Liver (tissue), 9 donors: ENCODE results near the gene FRMPD4. TPM values are rescaled to one million over a fixed set of nuclear protein-coding genes. Genes with fewer than 3 reads are reported as not detected.

Experiments used
- DNase-seq: peaks from one replicate; pipeline ENCODE4 v3.0.0-alpha.2; 2017; ENCODE audit warnings: low spot score
- H3K27ac ChIP-seq, 2 donors: one replicate each; pipeline ENCODE4 v1.7.0; 2013; ENCODE audit warnings: inconsistent platforms in 2 of 2, low read length in 2 of 2, control low read depth in 1 of 2, low read depth in 1 of 2, mild to moderate bottlenecking in 1 of 2
- H3K27me3 ChIP-seq, 4 donors: one replicate each; pipeline versions ENCODE4 v1.6.1 to v1.7.0; 2013; ENCODE audit warnings: low read length in 3 of 4, inconsistent platforms in 1 of 4, mild to moderate bottlenecking in 1 of 4, moderate library complexity in 1 of 4; ENCODE audit not compliant: control insufficient read depth in 4 of 4, insufficient read depth in 4 of 4
- H3K36me3 ChIP-seq, 4 donors: one replicate each; pipeline versions ENCODE4 v1.6.1 to v1.7.0; 2013; ENCODE audit warnings: low read length in 3 of 4, mild to moderate bottlenecking in 3 of 4, low read depth in 1 of 4, moderate library complexity in 1 of 4; ENCODE audit not compliant: control insufficient read depth in 4 of 4, insufficient read depth in 3 of 4
- H3K4me1 ChIP-seq, 4 donors: one replicate each; pipeline versions ENCODE4 v1.6.1 to v1.7.0; 2013; ENCODE audit warnings: low read length in 3 of 4, mild to moderate bottlenecking in 3 of 4, moderate library complexity in 1 of 4; ENCODE audit not compliant: control insufficient read depth in 4 of 4, insufficient read depth in 4 of 4
- H3K4me3 ChIP-seq, 3 donors: one replicate each; pipeline versions ENCODE4 v1.6.1 to v1.7.0; 2013; ENCODE audit warnings: low read length in 3 of 3, control low read depth in 1 of 3, low read depth in 1 of 3, mild to moderate bottlenecking in 1 of 3
- H3K9ac ChIP-seq, 2 donors: one replicate each; pipeline ENCODE4 v1.7.0; 2013; ENCODE audit warnings: low read length in 2 of 2, mild to moderate bottlenecking in 2 of 2, moderate library complexity in 2 of 2, control low read depth in 1 of 2, low read depth in 1 of 2
- H3K9me3 ChIP-seq, 4 donors: one replicate each; pipeline versions ENCODE4 v1.6.1 to v1.7.0; 2013; ENCODE audit warnings: low read length in 3 of 4; ENCODE audit not compliant: control insufficient read depth in 4 of 4
- ATF3 ChIP-seq: IDR thresholded peaks from 2 replicates; pipeline ENCODE4 v1.6.1; 2016; ENCODE audit warnings: antibody characterized with exemption
- CTCF ChIP-seq: fragments of 150-350 bp; IDR thresholded peaks from 2 replicates; pipeline ENCODE4 v1.5.1; 2017; ENCODE audit warnings: improper control_type of control experiment, low read depth, low read length; ENCODE audit not compliant: missing input control
- EGR1 ChIP-seq, 2 donors: IDR thresholded peaks; 2 replicates each; pipeline ENCODE4 v1.6.1; 2016 to 2018; ENCODE audit warnings: antibody characterized with exemption in 2 of 2, low read depth in 2 of 2
- FOXA1 ChIP-seq: IDR thresholded peaks from 2 replicates; pipeline ENCODE4 v1.6.1; 2016; ENCODE audit warnings: antibody characterized with exemption
- GABPA ChIP-seq, 2 donors: IDR thresholded peaks in 1 of 2; conservative IDR thresholded peaks in 1 of 2; 2 replicates each; pipeline ENCODE4 v1.6.1; 2016; ENCODE audit warnings: antibody characterized with exemption in 2 of 2, mild to moderate bottlenecking in 1 of 2, moderate library complexity in 1 of 2
- HNF4A ChIP-seq, 2 donors: conservative IDR thresholded peaks; 2 replicates each; pipeline ENCODE4 v1.6.1; 2016; ENCODE audit warnings: antibody characterized with exemption in 2 of 2, mild to moderate bottlenecking in 2 of 2
- HNF4G ChIP-seq: IDR thresholded peaks from 2 replicates; pipeline ENCODE4 v1.6.1; 2016; ENCODE audit warnings: antibody characterized with exemption
- JUND ChIP-seq, 2 donors: IDR thresholded peaks; 2 replicates each; pipeline ENCODE4 v1.6.1; 2016; ENCODE audit warnings: antibody characterized with exemption in 2 of 2
- MAX ChIP-seq: IDR thresholded peaks from 2 replicates; pipeline ENCODE4 v1.6.1; 2016; ENCODE audit warnings: antibody characterized with exemption
- NR2F2 ChIP-seq: IDR thresholded peaks from 2 replicates; pipeline ENCODE4 v1.6.1; 2016; ENCODE audit warnings: antibody characterized with exemption
- RAD21 ChIP-seq, 2 donors: IDR thresholded peaks; 2 replicates each; pipeline ENCODE4 v1.6.1; 2016; ENCODE audit warnings: antibody characterized with exemption in 2 of 2, mild to moderate bottlenecking in 2 of 2
- REST ChIP-seq: IDR thresholded peaks from 2 replicates; pipeline ENCODE4 v1.6.1; 2016; ENCODE audit warnings: antibody characterized with exemption, mild to moderate bottlenecking
- RXRA ChIP-seq, 2 donors: IDR thresholded peaks; 2 replicates each; pipeline ENCODE4 v1.6.1; 2017 to 2018; ENCODE audit warnings: antibody characterized with exemption in 2 of 2, mild to moderate bottlenecking in 1 of 2
- SP1 ChIP-seq: IDR thresholded peaks from 2 replicates; pipeline ENCODE4 v1.6.1; 2018; ENCODE audit warnings: antibody characterized with exemption, mild to moderate bottlenecking
- ZBTB33 ChIP-seq: IDR thresholded peaks from 2 replicates; pipeline ENCODE4 v1.6.1; 2016; ENCODE audit warnings: antibody characterized with exemption
- WGBS: extraction: QIAGEN DNeasy Blood & Tissue Kit; methylation state at CpG from one replicate; pipeline ENCODE4 v1.1.7; 2013; 5-methylcytosine and 5-hydroxymethylcytosine counted together
- polyA plus RNA-seq, 2 donors: library from polyadenylated mRNA; stranded (reverse) in 1 of 2; unstranded in 1 of 2; fragments of 200-250 nt in 1 of 2; fragments of >200 nt in 1 of 2; fragmentation: Nextera tagmentation in 1 of 2; extraction: Ambion mirVana in 1 of 2; gene quantifications; one replicate each; pipeline versions ENCODE4 v1.2.1 to v1.2.3, GENCODE V29; 2013 to 2015
- total RNA-seq, 2 donors: library from RNA; depleted of rRNA; stranded (reverse); fragments of >200 nt; gene quantifications; one replicate each; pipeline ENCODE4 v1.2.3, GENCODE V29; 2014
- donor health status: healthy.
- donor health status: healthy.
- donor health status: healthy.
- donor health status: healthy.
- donor health status: healthy.

Gene FRMPD4
- total and polyA plus RNA-seq, 4 donors, result 0.01 to 0.08 (median 0.03) TPM; not detected in 1

GRCh38 chrX:12374286-12374685, 236.0 kb downstream of the FRMPD4 start (continued):
- TF ChIP-seq CTCF (no peak), JUND (IDR thresholded peaks at IDR 0.05) (no peak), SP1 (no peak), ATF3 (no peak)

- WGBS, result 82% methylated on average over 7 of the region's 7 CpGs
- no peak for DNase-seq
Measured at GRCh38 chrX:12378253-12378652, 240.0 kb downstream of the FRMPD4 start.

More at GRCh38 chrX:12378253-12378652, 240.0 kb downstream of the FRMPD4 start:
- H3K9me3 ChIP-seq, result no peaks in the 10 kb centered on the region
- TF ChIP-seq HNF4G (no peak), JUND (IDR thresholded peaks at IDR 0.05) (no peak), EGR1 (IDR thresholded peaks at IDR 0.05; ENCODE audit: low read depth in 2 of 2) (no peak), NR2F2 (no peak), FOXA1 (no peak), ATF3 (no peak), RXRA (IDR thresholded peaks at IDR 0.05) (no peak), GABPA (IDR thresholded peaks at IDR 0.05 in 1 of 2, conservative IDR thresholded peaks at IDR 0.05 in 1 of 2) (no peak), ZBTB33 (no peak), RAD21 (IDR thresholded peaks at IDR 0.05) (no peak), REST (no peak), MAX (no peak), HNF4A (conservative IDR thresholded peaks at IDR 0.05) (no peak)
- H3K9ac ChIP-seq, result no peak overlapping the region
- no peak overlapping the region for H3K27ac ChIP-seq
- no peaks in the 10 kb centered on the region for H3K4me1 ChIP-seq
- H3K4me3 ChIP-seq, result no peak overlapping the region
- H3K27me3 ChIP-seq, result no peaks in the 10 kb centered on the region
- H3K36me3 ChIP-seq, result no peaks in the 10 kb centered on the region
